Measurements from ENCODE around the gene PPP1R7.
"Not testable (repeated sequence)": the region's sequence is repeated elsewhere in the genome, so short reads cannot be mapped to it uniquely, and the experiment has no call there.

The PPP1R7 gene

GRCh38 chr2:241191081-241191480 is 40.8 kb downstream of the PPP1R7 start:
- H3K4me3 ChIP-seq (ENCODE audit: low read depth, low read length), result no peak overlapping the region
- no peaks in the 10 kb centered on the region for H3K27me3 ChIP-seq (ENCODE audit: insufficient read depth, low read depth, severe bottlenecking)
- TF ChIP-seq CTCF (IDR thresholded peaks at IDR 0.05; ENCODE audit: low read depth, low read length), result no peak
- DNase-seq, result no peak
- H3K27ac ChIP-seq, result no peak overlapping the region
- no peaks in the 10 kb centered on the region for H3K9me3 ChIP-seq (ENCODE audit: severe bottlenecking)
- H3K36me3 ChIP-seq, result no peaks in the 10 kb centered on the region

GRCh38 chr2:241193271-241193670 is 43.0 kb downstream of the PPP1R7 start:
- H3K27me3 ChIP-seq (ENCODE audit: insufficient read depth, low read depth, severe bottlenecking), result no peaks in the 10 kb centered on the region
- no peaks in the 10 kb centered on the region for H3K36me3 ChIP-seq
- no peaks in the 10 kb centered on the region for H3K9me3 ChIP-seq (ENCODE audit: severe bottlenecking)
- no peak overlapping the region for H3K27ac ChIP-seq
- TF ChIP-seq CTCF (IDR thresholded peaks at IDR 0.05; ENCODE audit: low read depth, low read length), result no peak
- peak; percentile 3 for DNase-seq
- no peak overlapping the region for H3K4me3 ChIP-seq (ENCODE audit: low read depth, low read length)

- Histone ChIP-seq H3K27me3 (ENCODE audit: insufficient read depth, low read depth, severe bottlenecking) (no peaks in the 10 kb centered on the region), H3K9me3 (ENCODE audit: severe bottlenecking) (no peaks in the 10 kb centered on the region), H3K4me3 (ENCODE audit: low read depth, low read length) (no peak overlapping the region), H3K27ac (no peak overlapping the region), H3K36me3 (no peaks in the 10 kb centered on the region)
- DNase-seq, result peak; percentile 3
- TF ChIP-seq CTCF (IDR thresholded peaks at IDR 0.05; ENCODE audit: low read depth, low read length), result no peak
These were observed 44.5 kb downstream of the PPP1R7 start for GRCh38 chr2:241194811-241195210.

GRCh38 chr2:241195506-241196130 is 45.4 kb downstream of the PPP1R7 start:
- Histone ChIP-seq H3K4me3 (ENCODE audit: low read depth, low read length) (no peak overlapping the region), H3K27ac (no peak overlapping the region), H3K36me3 (no peaks in the 10 kb centered on the region), H3K9me3 (ENCODE audit: severe bottlenecking) (no peaks in the 10 kb centered on the region), H3K27me3 (ENCODE audit: insufficient read depth, low read depth, severe bottlenecking) (no peaks in the 10 kb centered on the region)
- peak; percentile 6 for DNase-seq
- no peak for TF ChIP-seq CTCF (IDR thresholded peaks at IDR 0.05; ENCODE audit: low read depth, low read length)

GRCh38 chr2:241197246-241197645 is 47.0 kb downstream of the PPP1R7 start:
- H3K9me3 ChIP-seq (ENCODE audit: severe bottlenecking); H3K4me3 ChIP-seq (ENCODE audit: low read depth, low read length); H3K27ac ChIP-seq; DNase-seq; H3K27me3 ChIP-seq (ENCODE audit: insufficient read depth, low read depth, severe bottlenecking); H3K36me3 ChIP-seq: not testable (repeated sequence)

GRCh38 chr2:241197947-241198346 is 47.7 kb downstream of the PPP1R7 start:
- Histone ChIP-seq H3K27ac (no peak overlapping the region), H3K9me3 (ENCODE audit: severe bottlenecking) (no peaks in the 10 kb centered on the region), H3K4me3 (ENCODE audit: low read depth, low read length) (no peak overlapping the region), H3K27me3 (ENCODE audit: insufficient read depth, low read depth, severe bottlenecking) (no peaks in the 10 kb centered on the region), H3K36me3 (no peaks in the 10 kb centered on the region)
- no peak for DNase-seq
- no peak for TF ChIP-seq CTCF (IDR thresholded peaks at IDR 0.05; ENCODE audit: low read depth, low read length)

Measured in WERI-Rb-1 (cell line).